HFFc6 (cell line): Measurements from ENCODE around the gene SESN1. TPM values are rescaled to one million over a fixed set of nuclear protein-coding genes. Genes with fewer than 3 reads are reported as not detected.

Source experiments
- DNase-seq: peaks from one replicate; pipeline ENCODE4 v3.0.0-alpha.2; 2018
- H3K27ac Mint-ChIP-seq: 2 replicates; pipeline ENCODE4 v1.8.0; 2020; ENCODE audit warnings: mild to moderate bottlenecking, mixed read lengths
- H3K27me3 Mint-ChIP-seq: 2 replicates; pipeline ENCODE4 v1.8.0; 2021; ENCODE audit warnings: mild to moderate bottlenecking, moderate library complexity, mixed read lengths; ENCODE audit not compliant: insufficient read depth
- H3K36me3 Mint-ChIP-seq: 2 replicates; pipeline ENCODE4 v1.8.0; 2021; ENCODE audit warnings: low read depth, mixed read lengths
- H3K4me1 Mint-ChIP-seq: 2 replicates; pipeline ENCODE4 v1.8.0; 2020; ENCODE audit warnings: low read depth, mixed read lengths
- H3K4me3 Mint-ChIP-seq: 2 replicates; pipeline ENCODE4 v1.8.0; 2020; ENCODE audit warnings: mild to moderate bottlenecking, moderate library complexity, mixed read lengths
- H3K9me3 Mint-ChIP-seq: 2 replicates; pipeline ENCODE4 v1.8.0; 2020; ENCODE audit warnings: mild to moderate bottlenecking, mixed read lengths
- CTCF ChIP-seq: fragments of 200-600 bp; sonication (generic); IDR thresholded peaks from 2 replicates; pipeline ENCODE4 v1.5.0; 2021; ENCODE audit warnings: antibody characterized with exemption, mild to moderate bottlenecking
- total RNA-seq, 6 experiments: library from RNA; stranded (reverse); fragmentation: NEBNext Ultra II Directional; extraction: Animal tissue kit (Norgen Biotek cat#: 25700); gene quantifications; 2 replicates in 1 of 6; 3 replicates in 5 of 6; pipeline ENCODE4 v1.2.3, GENCODE V29; 2021

Gene SESN1
- total RNA-seq, 6 experiments from 2014 or later = 12.1 to 16.9 (median 13.7) TPM

- H3K36me3 Mint-ChIP-seq = no peaks in the 10 kb centered on the region
- no peak for DNase-seq
- TF ChIP-seq CTCF = no peak
- no peak overlapping the region for H3K27ac Mint-ChIP-seq
- H3K9me3 Mint-ChIP-seq = no peaks in the 10 kb centered on the region
- no peak overlapping the region for H3K4me3 Mint-ChIP-seq
- peaks cover 39% of the 10 kb centered on the region for H3K4me1 Mint-ChIP-seq
- no peaks in the 10 kb centered on the region for H3K27me3 Mint-ChIP-seq
Observed at GRCh38 chr6:109076377-109076776, 18.3 kb downstream of the SESN1 start.

- Mint-ChIP-seq H3K4me1 (peaks cover 43% of the 10 kb centered on the region), H3K4me3 (peak overlapping the region; percentile 11), H3K36me3 (no peaks in the 10 kb centered on the region), H3K27me3 (no peaks in the 10 kb centered on the region), H3K9me3 (no peaks in the 10 kb centered on the region), H3K27ac (peak overlapping the region; percentile 17)
- DNase-seq = peak; percentile 73
- no peak for TF ChIP-seq CTCF
Observed at GRCh38 chr6:109075934-109076333, 18.7 kb downstream of the SESN1 start.

GRCh38 chr6:109074133-109074415 is 20.6 kb downstream of the SESN1 start:
- peaks cover 45% of the 10 kb centered on the region for H3K4me1 Mint-ChIP-seq
- DNase-seq = no peak
- no peak overlapping the region for H3K4me3 Mint-ChIP-seq
- no peaks in the 10 kb centered on the region for H3K27me3 Mint-ChIP-seq
- no peaks in the 10 kb centered on the region for H3K36me3 Mint-ChIP-seq
- H3K27ac Mint-ChIP-seq = no peak overlapping the region
- no peaks in the 10 kb centered on the region for H3K9me3 Mint-ChIP-seq
- no peak for TF ChIP-seq CTCF

- peak; percentile 60 for DNase-seq
- peaks cover 45% of the 10 kb centered on the region for H3K4me1 Mint-ChIP-seq
- H3K27me3 Mint-ChIP-seq = no peaks in the 10 kb centered on the region
- H3K9me3 Mint-ChIP-seq = no peaks in the 10 kb centered on the region
- no peak overlapping the region for H3K4me3 Mint-ChIP-seq
- TF ChIP-seq CTCF = peak; percentile 85
- no peaks in the 10 kb centered on the region for H3K36me3 Mint-ChIP-seq
- no peak overlapping the region for H3K27ac Mint-ChIP-seq
Observed at GRCh38 chr6:109073344-109074132, 21.1 kb downstream of the SESN1 start.

GRCh38 chr6:109071125-109071917 is 23.3 kb downstream of the SESN1 start:
- no peaks in the 10 kb centered on the region for H3K27me3 Mint-ChIP-seq
- no peaks in the 10 kb centered on the region for H3K36me3 Mint-ChIP-seq

More at GRCh38 chr6:109071125-109071917, 23.3 kb downstream of the SESN1 start:
- no peaks in the 10 kb centered on the region for H3K9me3 Mint-ChIP-seq
- H3K27ac Mint-ChIP-seq = no peak overlapping the region
- TF ChIP-seq CTCF = no peak
- H3K4me1 Mint-ChIP-seq = peaks cover 38% of the 10 kb centered on the region
- no peak overlapping the region; the same call in 1 of the 2 replicates for H3K4me3 Mint-ChIP-seq
- no peak for DNase-seq
